Measurements from ENCODE around the gene KCNIP2.

Gene KCNIP2

DNA sequence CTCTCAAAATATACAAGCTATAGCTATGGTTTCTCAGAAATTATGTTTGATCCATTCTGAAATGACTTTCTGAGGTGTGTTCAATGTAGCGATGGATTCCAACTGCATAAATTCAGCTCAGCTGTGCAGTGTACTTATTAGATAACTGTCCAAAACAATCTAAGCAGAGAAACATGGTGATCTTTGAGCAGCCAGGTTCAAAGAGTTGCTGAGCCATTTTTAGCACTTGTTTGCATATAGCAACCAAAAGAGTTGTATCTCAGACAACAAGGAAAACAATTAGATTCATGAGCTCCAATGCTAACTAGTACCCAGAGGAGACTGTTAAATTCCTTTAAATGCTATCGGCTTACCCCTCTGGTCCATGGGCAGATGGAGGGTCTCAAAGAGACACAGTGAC, 15.9 kb upstream of the KCNIP2 start:
- TF ChIP-seq SUZ12 (IDR thresholded peaks at IDR 0.05; ENCODE audit: extremely low read depth, insufficient read depth, insufficient read length) (no peak), YY1 (IDR thresholded peaks at IDR 0.05; ENCODE audit: insufficient read depth, insufficient read length) (no peak), ZNF274 (IDR thresholded peaks at IDR 0.05; ENCODE audit: low read depth, low read length) (no peak)

DNA sequence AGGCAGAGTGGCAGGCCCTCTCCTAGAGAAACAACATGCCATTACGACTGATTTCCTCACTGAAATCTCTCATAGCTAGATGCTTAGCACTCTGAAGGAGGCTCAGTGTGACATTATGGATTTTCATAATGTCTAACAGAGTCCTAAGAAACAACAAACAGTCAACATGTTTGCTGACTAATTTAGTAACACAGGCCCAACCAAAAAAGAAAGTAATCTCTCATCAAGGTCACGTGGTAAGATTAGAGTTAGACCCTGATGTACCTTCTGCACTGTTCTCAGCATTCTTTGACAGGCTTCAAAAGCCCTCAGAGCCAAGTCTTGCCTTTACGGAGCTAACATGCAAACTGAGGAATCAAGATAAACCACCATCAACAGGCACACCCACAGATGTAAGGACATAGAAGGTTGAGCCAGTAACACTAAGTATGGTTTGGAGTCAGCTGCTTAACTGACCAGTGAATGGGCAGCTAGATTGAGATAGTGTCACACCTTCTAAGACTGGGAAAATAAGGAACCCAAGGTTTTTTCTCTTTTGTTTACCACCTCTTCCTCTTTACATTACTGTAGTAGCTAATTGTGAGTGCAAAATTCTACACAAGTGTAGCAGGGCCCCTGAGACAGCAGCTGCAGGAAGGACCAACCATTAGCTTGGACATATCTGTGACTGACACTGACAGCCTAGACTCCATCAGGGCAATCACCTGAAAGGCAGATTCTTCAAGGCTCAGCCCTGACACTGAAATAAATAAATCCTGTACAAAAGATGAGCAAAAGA, 15.3 kb upstream of the KCNIP2 start:
- H3K4me3 ChIP-seq (ENCODE audit: insufficient read length, low read depth), result no peak overlapping the region
- H3K9me3 ChIP-seq (ENCODE audit: insufficient read depth, low read length), result peaks cover 14% of the 10 kb centered on the region
- H3K4me1 ChIP-seq (ENCODE audit: insufficient read depth, insufficient read length), result no peaks in the 10 kb centered on the region
- no peak overlapping the region for H3K9ac ChIP-seq (ENCODE audit: insufficient read length, low read depth)
- no peaks in the 10 kb centered on the region for H3K27me3 ChIP-seq (ENCODE audit: insufficient read depth, insufficient read length)
- no peak for DNase-seq (ENCODE audit: low read depth, low spot score)
- no peaks in the 10 kb centered on the region for H3K36me3 ChIP-seq (ENCODE audit: insufficient read depth, insufficient read length, low read length)
- TF ChIP-seq ZNF274 (IDR thresholded peaks at IDR 0.05; ENCODE audit: low read depth, low read length) (no peak), SUZ12 (IDR thresholded peaks at IDR 0.05; ENCODE audit: extremely low read depth, insufficient read depth, insufficient read length) (no peak), YY1 (IDR thresholded peaks at IDR 0.05; ENCODE audit: insufficient read depth, insufficient read length) (no peak)

More for the DNA sequence above, 15.9 kb upstream of the KCNIP2 start:
- H3K36me3 ChIP-seq (ENCODE audit: insufficient read depth, insufficient read length, low read length), result no peaks in the 10 kb centered on the region
- no peak overlapping the region for H3K9ac ChIP-seq (ENCODE audit: insufficient read length, low read depth)
- no peak overlapping the region for H3K4me3 ChIP-seq (ENCODE audit: insufficient read length, low read depth)
- no peaks in the 10 kb centered on the region for H3K27me3 ChIP-seq (ENCODE audit: insufficient read depth, insufficient read length)
- no peak for DNase-seq (ENCODE audit: low read depth, low spot score)
- H3K4me1 ChIP-seq (ENCODE audit: insufficient read depth, insufficient read length), result no peaks in the 10 kb centered on the region
- H3K9me3 ChIP-seq (ENCODE audit: insufficient read depth, low read length), result peaks cover 14% of the 10 kb centered on the region

DNA sequence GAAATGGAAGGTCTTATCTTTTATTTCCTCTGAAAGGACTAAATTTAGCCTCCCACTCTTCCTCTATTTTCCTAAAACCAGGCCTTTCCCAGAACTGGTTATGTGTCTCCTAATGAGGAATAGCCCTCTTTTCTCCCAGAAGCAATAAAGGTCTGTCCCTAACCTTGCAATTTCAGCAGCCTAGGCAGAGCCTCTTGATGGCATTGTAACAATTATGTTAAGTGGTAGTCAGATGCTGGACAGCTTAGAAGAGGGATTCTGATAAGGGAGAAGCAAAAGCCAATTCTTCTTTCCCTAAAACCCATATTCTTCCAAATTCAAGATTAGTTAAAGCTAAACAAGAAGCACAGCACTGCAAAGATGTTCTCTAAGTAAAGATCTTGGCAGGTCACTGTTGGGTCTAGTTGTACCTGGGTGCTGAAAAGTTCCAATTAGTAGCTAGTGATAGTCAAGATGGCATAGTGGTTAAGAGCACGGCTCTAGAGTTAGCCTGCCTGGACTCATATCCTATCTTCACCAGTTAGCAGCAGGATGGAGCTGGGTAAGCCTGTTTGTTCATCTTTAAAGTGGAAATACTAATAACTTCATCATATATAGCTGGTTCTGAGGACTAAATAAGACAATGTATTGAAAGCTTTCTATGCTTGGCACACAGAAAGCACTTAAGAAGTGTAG, 14.3 kb upstream of the KCNIP2 start:
- Histone ChIP-seq H3K27me3 (ENCODE audit: insufficient read depth, insufficient read length) (no peaks in the 10 kb centered on the region), H3K4me3 (ENCODE audit: insufficient read length, low read depth) (no peak overlapping the region), H3K9ac (ENCODE audit: insufficient read length, low read depth) (no peak overlapping the region), H3K36me3 (ENCODE audit: insufficient read depth, insufficient read length, low read length) (no peaks in the 10 kb centered on the region), H3K9me3 (ENCODE audit: insufficient read depth, low read length) (peaks cover 14% of the 10 kb centered on the region), H3K4me1 (ENCODE audit: insufficient read depth, insufficient read length) (no peaks in the 10 kb centered on the region)
- no peak for TF ChIP-seq ZNF274 (IDR thresholded peaks at IDR 0.05; ENCODE audit: low read depth, low read length)
- TF ChIP-seq YY1 (IDR thresholded peaks at IDR 0.05; ENCODE audit: insufficient read depth, insufficient read length), result no peak
- no peak for TF ChIP-seq SUZ12 (IDR thresholded peaks at IDR 0.05; ENCODE audit: extremely low read depth, insufficient read depth, insufficient read length)
- no peak for DNase-seq (ENCODE audit: low read depth, low spot score)

DNA sequence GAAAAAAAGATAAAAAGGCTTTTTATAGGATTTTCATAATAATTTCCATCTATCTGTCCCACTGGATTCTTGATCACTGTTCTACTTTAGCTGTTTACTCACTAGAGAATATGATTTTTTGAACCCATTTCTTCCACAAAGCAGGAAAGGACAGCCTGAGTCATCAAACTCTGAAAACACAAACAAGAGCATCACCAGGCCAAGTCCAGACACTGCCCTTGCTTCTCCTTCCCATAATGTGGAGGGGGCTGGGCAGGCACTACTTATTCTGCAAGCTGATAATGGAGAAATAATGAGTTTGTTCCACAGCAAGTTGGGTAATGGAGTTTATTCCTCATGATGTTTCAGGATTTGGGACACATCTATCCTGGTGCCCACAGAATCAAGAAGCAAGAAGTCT, 13.0 kb upstream of the KCNIP2 start:
- H3K9me3 ChIP-seq (ENCODE audit: insufficient read depth, low read length), result peaks cover 14% of the 10 kb centered on the region
- no peak overlapping the region for H3K9ac ChIP-seq (ENCODE audit: insufficient read length, low read depth)
- no peaks in the 10 kb centered on the region for H3K36me3 ChIP-seq (ENCODE audit: insufficient read depth, insufficient read length, low read length)
- H3K4me3 ChIP-seq (ENCODE audit: insufficient read length, low read depth), result no peak overlapping the region
- no peaks in the 10 kb centered on the region for H3K27me3 ChIP-seq (ENCODE audit: insufficient read depth, insufficient read length)
- DNase-seq (ENCODE audit: low read depth, low spot score), result no peak
- no peaks in the 10 kb centered on the region for H3K4me1 ChIP-seq (ENCODE audit: insufficient read depth, insufficient read length)
- no peak for TF ChIP-seq SUZ12 (IDR thresholded peaks at IDR 0.05; ENCODE audit: extremely low read depth, insufficient read depth, insufficient read length)
- TF ChIP-seq ZNF274 (IDR thresholded peaks at IDR 0.05; ENCODE audit: low read depth, low read length), result no peak
- TF ChIP-seq YY1 (IDR thresholded peaks at IDR 0.05; ENCODE audit: insufficient read depth, insufficient read length), result no peak

DNA sequence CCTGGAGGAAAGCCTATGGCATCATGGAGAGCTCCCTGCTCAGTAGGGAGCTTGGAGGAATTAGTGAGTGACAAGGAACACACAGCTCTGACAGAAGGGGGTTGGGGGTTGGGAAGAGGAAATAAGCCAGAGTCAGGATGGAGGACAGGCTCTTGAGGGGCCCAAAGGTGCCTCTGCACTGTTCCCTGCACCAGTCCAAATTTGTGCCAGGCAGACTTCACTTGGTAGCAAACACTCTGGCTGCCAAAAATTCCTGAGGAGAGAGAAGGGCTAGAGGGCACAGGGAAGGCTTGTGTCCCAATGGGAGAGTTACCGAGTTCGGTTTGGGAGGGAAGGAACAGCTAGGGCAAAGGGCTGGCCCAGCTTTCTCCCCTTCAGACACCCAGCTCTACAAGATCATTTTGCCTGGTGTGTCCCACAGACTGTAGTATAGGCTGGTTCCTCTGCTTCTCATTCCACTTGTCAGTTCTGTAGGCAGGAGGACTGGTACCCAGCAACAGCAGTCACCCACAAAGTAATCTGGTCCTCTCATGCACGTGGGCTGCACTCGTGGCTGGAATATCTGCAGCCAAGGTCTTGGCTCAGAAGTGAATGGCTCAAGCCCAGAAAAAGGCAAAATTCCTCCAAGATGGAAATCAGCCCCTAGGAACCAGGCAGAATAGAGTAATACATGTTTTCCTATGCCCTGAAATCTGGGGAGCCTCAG, 8.0 kb upstream of the KCNIP2 start:
- Histone ChIP-seq H3K36me3 (ENCODE audit: insufficient read depth, insufficient read length, low read length) (no peaks in the 10 kb centered on the region), H3K27me3 (ENCODE audit: insufficient read depth, insufficient read length) (no peaks in the 10 kb centered on the region), H3K4me3 (ENCODE audit: insufficient read length, low read depth) (no peak overlapping the region), H3K9me3 (ENCODE audit: insufficient read depth, low read length) (no peaks in the 10 kb centered on the region), H3K9ac (ENCODE audit: insufficient read length, low read depth) (no peak overlapping the region), H3K4me1 (ENCODE audit: insufficient read depth, insufficient read length) (peaks cover 7% of the 10 kb centered on the region)
- no peak for DNase-seq (ENCODE audit: low read depth, low spot score)
- TF ChIP-seq SUZ12 (IDR thresholded peaks at IDR 0.05; ENCODE audit: extremely low read depth, insufficient read depth, insufficient read length) (no peak), ZNF274 (IDR thresholded peaks at IDR 0.05; ENCODE audit: low read depth, low read length) (no peak), YY1 (IDR thresholded peaks at IDR 0.05; ENCODE audit: insufficient read depth, insufficient read length) (no peak)

DNA sequence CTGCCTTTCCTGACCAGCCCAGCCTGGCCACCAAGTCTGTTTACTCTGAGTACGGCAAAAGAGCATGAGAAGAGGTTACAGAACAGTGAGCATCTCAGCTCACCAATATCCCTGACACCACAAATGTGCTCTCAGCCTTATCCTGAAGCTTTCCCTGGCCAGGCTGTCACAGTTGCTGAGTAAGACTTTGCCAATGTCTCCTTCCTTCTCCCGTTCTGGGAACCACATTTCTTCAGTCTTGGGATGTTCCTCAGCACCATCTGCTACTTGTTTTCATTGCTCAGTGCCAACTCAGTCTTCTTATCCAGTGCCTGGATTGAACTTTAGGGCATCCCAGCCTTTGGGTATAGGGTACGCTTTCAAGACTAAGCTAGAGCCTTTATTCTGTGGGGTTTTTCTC, 7.1 kb upstream of the KCNIP2 start:
- H3K9me3 ChIP-seq (ENCODE audit: insufficient read depth, low read length), result no peaks in the 10 kb centered on the region
- DNase-seq (ENCODE audit: low read depth, low spot score), result no peak
- no peak overlapping the region for H3K9ac ChIP-seq (ENCODE audit: insufficient read length, low read depth)
- no peaks in the 10 kb centered on the region for H3K36me3 ChIP-seq (ENCODE audit: insufficient read depth, insufficient read length, low read length)
- no peak overlapping the region for H3K4me3 ChIP-seq (ENCODE audit: insufficient read length, low read depth)
- TF ChIP-seq ZNF274 (IDR thresholded peaks at IDR 0.05; ENCODE audit: low read depth, low read length) (no peak), SUZ12 (IDR thresholded peaks at IDR 0.05; ENCODE audit: extremely low read depth, insufficient read depth, insufficient read length) (no peak), YY1 (IDR thresholded peaks at IDR 0.05; ENCODE audit: insufficient read depth, insufficient read length) (no peak)
- H3K27me3 ChIP-seq (ENCODE audit: insufficient read depth, insufficient read length), result no peaks in the 10 kb centered on the region
- H3K4me1 ChIP-seq (ENCODE audit: insufficient read depth, insufficient read length), result peaks cover 7% of the 10 kb centered on the region

DNA sequence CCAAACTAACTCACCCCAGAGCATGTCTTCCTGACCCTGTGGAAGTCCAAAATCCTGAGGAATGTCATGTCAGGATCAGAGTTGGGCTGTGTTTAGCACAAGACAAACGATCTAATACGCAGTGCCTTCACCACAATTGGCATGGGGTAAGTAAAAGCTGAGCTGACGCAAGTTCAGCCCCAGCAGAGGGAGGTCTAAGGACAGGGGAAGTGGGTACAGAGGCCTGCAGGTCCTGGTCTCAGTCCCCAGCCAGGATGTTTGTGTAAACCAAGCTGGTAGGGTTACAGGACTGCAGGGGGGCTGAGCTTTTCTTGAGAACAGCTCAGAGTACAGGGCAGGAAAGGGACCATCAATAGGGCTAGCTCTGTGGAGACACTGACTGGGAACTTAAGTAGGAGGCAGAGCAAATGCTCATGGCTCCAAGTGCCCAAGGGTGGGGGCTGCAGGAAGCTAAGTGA, 5.3 kb upstream of the KCNIP2 start:
- no peaks in the 10 kb centered on the region for H3K27me3 ChIP-seq (ENCODE audit: insufficient read depth, insufficient read length)
- H3K4me1 ChIP-seq (ENCODE audit: insufficient read depth, insufficient read length), result peaks cover 7% of the 10 kb centered on the region
- TF ChIP-seq YY1 (IDR thresholded peaks at IDR 0.05; ENCODE audit: insufficient read depth, insufficient read length) (no peak), SUZ12 (IDR thresholded peaks at IDR 0.05; ENCODE audit: extremely low read depth, insufficient read depth, insufficient read length) (no peak), ZNF274 (IDR thresholded peaks at IDR 0.05; ENCODE audit: low read depth, low read length) (no peak)
- no peak for DNase-seq (ENCODE audit: low read depth, low spot score)
- H3K9me3 ChIP-seq (ENCODE audit: insufficient read depth, low read length), result no peaks in the 10 kb centered on the region
- no peaks in the 10 kb centered on the region for H3K36me3 ChIP-seq (ENCODE audit: insufficient read depth, insufficient read length, low read length)
- no peak overlapping the region for H3K4me3 ChIP-seq (ENCODE audit: insufficient read length, low read depth)
- no peak overlapping the region for H3K9ac ChIP-seq (ENCODE audit: insufficient read length, low read depth)
